ENCODE results near the gene CFAP46. TPM values are rescaled to one million over a fixed set of nuclear protein-coding genes. Genes with fewer than 3 reads are reported as not detected.

The CFAP46 gene
- total RNA-seq, 2 donors from 2014 or later: 0.35 to 1.5 TPM

GRCh38 chr10:132908621-132909295, 33.6 kb downstream of the CFAP46 start:
- DNase-seq (ENCODE audit: low spot score): no peak
- H3K27me3 ChIP-seq: no peaks in the 10 kb centered on the region
- no peaks in the 10 kb centered on the region for H3K4me1 ChIP-seq

GRCh38 chr10:132907821-132908620, 34.3 kb downstream of the CFAP46 start:
- no peak for DNase-seq (ENCODE audit: low spot score)
- no peaks in the 10 kb centered on the region for H3K4me1 ChIP-seq
- no peak for TF ChIP-seq CTCF (IDR thresholded peaks at IDR 0.05)
- no peaks in the 10 kb centered on the region for H3K27me3 ChIP-seq
- H3K36me3 ChIP-seq: no peaks in the 10 kb centered on the region
- H3K4me3 ChIP-seq: no peak overlapping the region
- no peak overlapping the region for H3K27ac ChIP-seq
- peaks cover 0 to 6% of the 10 kb centered on the region in 2 donors for H3K9me3 ChIP-seq

More at GRCh38 chr10:132908621-132909295, 33.6 kb downstream of the CFAP46 start:
- Histone ChIP-seq H3K4me3 (no peak overlapping the region), H3K27ac (no peak overlapping the region), H3K36me3 (no peaks in the 10 kb centered on the region), H3K9me3 (peaks cover 0 to 6% of the 10 kb centered on the region in 2 donors)
- no peak for TF ChIP-seq CTCF (IDR thresholded peaks at IDR 0.05)

GRCh38 chr10:132906836-132907235, 35.5 kb downstream of the CFAP46 start:
- Histone ChIP-seq H3K9me3 (peaks cover 0 to 6% of the 10 kb centered on the region in 2 donors), H3K36me3 (no peaks in the 10 kb centered on the region), H3K4me1 (no peaks in the 10 kb centered on the region), H3K27ac (no peak overlapping the region), H3K27me3 (no peaks in the 10 kb centered on the region), H3K4me3 (no peak overlapping the region)
- no peak for TF ChIP-seq CTCF (IDR thresholded peaks at IDR 0.05)
- no peak for DNase-seq (ENCODE audit: low spot score)

GRCh38 chr10:132906106-132906505, 36.3 kb downstream of the CFAP46 start:
- no peak for DNase-seq (ENCODE audit: low spot score)
- Histone ChIP-seq H3K4me1 (no peaks in the 10 kb centered on the region), H3K27me3 (no peaks in the 10 kb centered on the region), H3K36me3 (no peaks in the 10 kb centered on the region), H3K27ac (no peak overlapping the region), H3K9me3 (peaks cover 0 to 6% of the 10 kb centered on the region in 2 donors), H3K4me3 (no peak overlapping the region)
- no peak for TF ChIP-seq CTCF (IDR thresholded peaks at IDR 0.05)

- no peaks in the 10 kb centered on the region for H3K36me3 ChIP-seq
- peaks cover 0 to 6% of the 10 kb centered on the region in 2 donors for H3K9me3 ChIP-seq
- no peak overlapping the region for H3K27ac ChIP-seq
- no peaks in the 10 kb centered on the region for H3K27me3 ChIP-seq
- H3K4me3 ChIP-seq: no peak overlapping the region
- no peak for DNase-seq (ENCODE audit: low spot score)
- no peak for TF ChIP-seq CTCF (IDR thresholded peaks at IDR 0.05)
- H3K4me1 ChIP-seq: no peaks in the 10 kb centered on the region
Observed at GRCh38 chr10:132905661-132906060, 36.7 kb downstream of the CFAP46 start.
